K562 (cell line): ENCODE measurements around the gene CTDSPL2. TPM values are rescaled to one million over a fixed set of nuclear protein-coding genes. Genes with fewer than 3 reads are reported as not detected.
A peak's percentile ranks its signal among the peaks of the same experiment; 100 is the strongest.

ENCODE experiments used
- CAMTA2 ChIP-seq: fragments of 250-450 bp; sonication (Bioruptor Pico); conservative IDR thresholded peaks from 2 replicates; pipeline ENCODE4 v1.5.1; 2022
- CBFA2T2 ChIP-seq: fragments of 450-650 bp; conservative IDR thresholded peaks from 2 replicates; pipeline ENCODE4 v1.6.1; 2017; ENCODE audit warnings: mild to moderate bottlenecking
- COPS2 ChIP-seq: fragments of 450-650 bp; conservative IDR thresholded peaks from 2 replicates; pipeline ENCODE4 v1.6.1; 2016; ENCODE audit warnings: mild to moderate bottlenecking, moderate library complexity
- ETV1 ChIP-seq: fragments of 450-650 bp; conservative IDR thresholded peaks from 2 replicates; pipeline ENCODE4 v1.6.1; 2016; ENCODE audit warnings: missing genetic modification characterization, control low read depth, low read depth, missing compliant biosample characterization
- KDM4B ChIP-seq, 2 experiments: fragments of 450-650 bp in 1 of 2; sonication (generic) in 1 of 2; IDR thresholded peaks; 2 replicates each; pipeline ENCODE4 v1.6.1; 2016 to 2017; ENCODE audit warnings: borderline replicate concordance in 2 of 2, antibody characterized with exemption in 1 of 2, low read depth in 1 of 2, mild to moderate bottlenecking in 1 of 2
- KLF10 ChIP-seq: fragments of 250-450 bp; sonication (Bioruptor Pico); IDR thresholded peaks from 2 replicates; pipeline ENCODE4 v1.6.1; 2021; ENCODE audit warnings: matching md5 sums
- MAFF ChIP-seq: IDR thresholded peaks from 2 replicates; pipeline ENCODE4 v1.6.1; 2012; ENCODE audit warnings: low read length, improper control_type of control experiment
- MTF1 ChIP-seq: fragments of 250-450 bp; sonication (Bioruptor Pico); IDR thresholded peaks from 2 replicates; pipeline ENCODE4 v1.9.0; 2021; ENCODE audit warnings: moderate library complexity, mild to moderate bottlenecking, inconsistent platforms, borderline replicate concordance
- PCBP2 ChIP-seq: fragments of 200-400 bp; formaldehyde crosslinking; IDR thresholded peaks from 2 replicates; pipeline ENCODE4 v1.6.1; 2018; ENCODE audit warnings: low read length, low read depth, mild to moderate bottlenecking, moderate library complexity; ENCODE audit not compliant: poor library complexity, severe bottlenecking
- RBM39 ChIP-seq: fragments of 200-400 bp; formaldehyde crosslinking; optimal IDR thresholded peaks from 2 replicates; pipeline ENCODE3; 2018; ENCODE audit warnings: low read depth, low read length
- SP1 ChIP-seq: sonication (generic); formaldehyde crosslinking; IDR thresholded peaks from 2 replicates; pipeline ENCODE4 v1.8.1; 2022; ENCODE audit warnings: mild to moderate bottlenecking, missing genetic modification reagents
- TAF15 ChIP-seq: fragments of 200-400 bp; formaldehyde crosslinking; IDR thresholded peaks from 2 replicates; pipeline ENCODE4 v1.6.1; 2017; ENCODE audit warnings: mild to moderate bottlenecking, low read depth, low read length, moderate library complexity
- TBP ChIP-seq: optimal IDR thresholded peaks from 2 replicates; pipeline ENCODE3; 2011; ENCODE audit warnings: low read depth, low read length, improper control_type of control experiment
- TSC22D4 ChIP-seq: fragments of 450-650 bp; IDR thresholded peaks from 2 replicates; pipeline ENCODE4 v1.6.1; 2016; ENCODE audit warnings: missing genetic modification characterization, missing biosample characterization, control low read depth
- ZC3H8 ChIP-seq: fragments of 450-650 bp; IDR thresholded peaks from 2 replicates; pipeline ENCODE4 v1.6.1; 2017
- ZNF146 ChIP-seq: IDR thresholded peaks from one replicate; pipeline ENCODE4 v1.6.1; 2018; ENCODE audit warnings: missing compliant biosample characterization; ENCODE audit not compliant: unreplicated experiment
- ZNF232 ChIP-seq: sonication (generic); formaldehyde crosslinking; IDR thresholded peaks from 2 replicates; pipeline ENCODE4 v1.8.0; 2022; ENCODE audit warnings: mild to moderate bottlenecking, missing genetic modification reagents
- ZNF24 ChIP-seq: fragments of 450-650 bp; IDR thresholded peaks from 2 replicates; pipeline ENCODE4 v1.6.1; 2016
- ZNF41 ChIP-seq: fragments of 250-450 bp; sonication (Bioruptor Pico); conservative IDR thresholded peaks from 2 replicates; pipeline ENCODE4 v1.4.0; 2020; ENCODE audit warnings: mild to moderate bottlenecking
- ZNF644 ChIP-seq: fragments of 200-800 bp; sonication (Bioruptor generic); IDR thresholded peaks from 2 replicates; pipeline ENCODE4 v1.6.1; 2016; ENCODE audit warnings: low read depth, missing genetic modification characterization, missing compliant biosample characterization
- polyA plus RNA-seq, 8 experiments: library from polyadenylated mRNA; depleted of rRNA in 4 of 8; stranded (reverse) in 5 of 8; unstranded in 3 of 8; fragments of >200 nt; fragmentation: Nextera tagmentation in 2 of 8; fragmentation: Illumina TruSeq in 1 of 8; extraction: Ambion mirVana in 2 of 8; extraction: Trizol in 1 of 8; gene quantifications; 2 replicates each; pipeline versions ENCODE4 v1.2.1 to v1.2.3, GENCODE V29; 2011 to 2014; ENCODE audit warnings: inconsistent platforms in 1 of 8, missing spikeins in 1 of 8
- total RNA-seq, 7 experiments: library from RNA; depleted of rRNA in 6 of 7; stranded (reverse); fragments of >200 nt in 6 of 7; fragmentation: Illumina TruSeq in 2 of 7; extraction: Trizol in 2 of 7; gene quantifications; 2 replicates each; pipeline versions ENCODE4 v1.2.1 to v1.2.3, GENCODE V29; 2011 to 2021; ENCODE audit warnings: low replicate concordance in 1 of 7
- TF ChIP-seq, protein P1 (sequence below): fragments of 450-650 bp; formaldehyde crosslinking; IDR thresholded peaks from 2 replicates; pipeline ENCODE4 v1.4.0; 2022; ENCODE audit warnings: missing genetic modification characterization
- TF ChIP-seq, protein P2 (sequence below): IDR thresholded peaks from 2 replicates; pipeline ENCODE4 v1.6.1; 2014; ENCODE audit warnings: antibody characterized with exemption
- TF ChIP-seq, protein P3 (sequence below): fragments of 250-450 bp; sonication (Bioruptor Pico); IDR thresholded peaks from 2 replicates; pipeline ENCODE4 v1.4.0; 2020; ENCODE audit warnings: borderline replicate concordance
- TF ChIP-seq, protein P4 (sequence below): fragments of 450-650 bp; IDR thresholded peaks from 2 replicates; pipeline ENCODE4 v1.6.1; 2017; ENCODE audit warnings: antibody characterized with exemption

Gene CTDSPL2
- total and polyA plus RNA-seq, 9 of the 15 experiments (the other 6 are each of a cell fraction or from before 2014, with no cell fraction given) = 16.8 to 79.0 (median 53.1) TPM

DNA sequence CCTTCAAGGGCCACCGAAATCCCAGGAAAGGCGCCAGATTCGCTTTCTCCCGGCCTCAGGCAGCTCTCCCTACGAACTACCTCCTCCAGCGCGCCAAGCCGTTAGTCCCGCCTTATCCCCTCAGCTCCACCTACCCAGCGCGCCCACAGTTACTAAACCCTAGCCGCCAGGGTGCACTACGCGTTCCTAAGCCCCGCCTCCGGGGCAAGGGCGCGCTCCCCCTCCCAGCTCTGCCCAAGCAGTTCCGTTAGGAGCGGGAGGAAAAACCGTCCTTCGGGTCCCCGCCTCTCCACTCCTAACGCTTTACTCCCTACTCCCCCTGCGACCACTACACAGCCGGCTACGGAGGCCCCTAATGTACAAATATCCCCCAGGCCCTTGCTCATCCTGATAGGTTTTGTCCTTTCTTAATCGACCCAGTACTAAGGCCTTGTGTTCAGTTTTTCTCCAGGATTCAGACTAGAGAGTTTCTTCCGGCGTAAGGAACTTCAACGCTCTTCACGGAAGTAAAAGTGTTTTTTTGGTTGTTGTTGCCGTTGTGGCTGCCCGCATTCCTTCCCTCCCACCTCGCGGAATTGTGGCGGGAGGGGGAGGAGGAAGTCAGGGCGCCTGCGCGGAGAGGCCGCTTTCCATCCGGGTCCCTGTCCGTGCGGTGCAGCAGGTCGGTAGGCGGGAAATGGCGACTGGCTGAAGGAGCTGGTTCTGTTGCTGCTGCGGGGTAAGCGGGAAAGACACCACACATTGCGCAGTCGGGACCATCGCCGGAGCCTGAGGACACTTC is at the start of gene CTDSPL2 (continued):
- TF ChIP-seq CBFA2T2 = no peak
- TF ChIP-seq TSC22D4 (tag) = no peak
- TF ChIP-seq ZNF24 = peak; percentile 59; the same call in 1 of the 2 replicates
- TF ChIP-seq TBP = peak; percentile 75
- TF ChIP-seq, protein P1, sequence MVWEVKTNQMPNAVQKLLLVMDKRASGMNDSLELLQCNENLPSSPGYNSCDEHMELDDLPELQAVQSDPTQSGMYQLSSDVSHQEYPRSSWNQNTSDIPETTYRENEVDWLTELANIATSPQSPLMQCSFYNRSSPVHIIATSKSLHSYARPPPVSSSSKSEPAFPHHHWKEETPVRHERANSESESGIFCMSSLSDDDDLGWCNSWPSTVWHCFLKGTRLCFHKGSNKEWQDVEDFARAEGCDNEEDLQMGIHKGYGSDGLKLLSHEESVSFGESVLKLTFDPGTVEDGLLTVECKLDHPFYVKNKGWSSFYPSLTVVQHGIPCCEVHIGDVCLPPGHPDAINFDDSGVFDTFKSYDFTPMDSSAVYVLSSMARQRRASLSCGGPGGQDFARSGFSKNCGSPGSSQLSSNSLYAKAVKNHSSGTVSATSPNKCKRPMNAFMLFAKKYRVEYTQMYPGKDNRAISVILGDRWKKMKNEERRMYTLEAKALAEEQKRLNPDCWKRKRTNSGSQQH (CRISPR knock-in tag) = no peak
- TF ChIP-seq ZNF146 = no peak
- no peak for TF ChIP-seq COPS2
- TF ChIP-seq KLF10 (CRISPR knock-in tag) = no peak
- no peak for TF ChIP-seq MTF1 (CRISPR knock-in tag)
- TF ChIP-seq MAFF = no peak
- no peak for TF ChIP-seq CAMTA2 (CRISPR knock-in tag)
- TF ChIP-seq KDM4B (IDR thresholded peaks at IDR 0.05; ENCODE audit: borderline replicate concordance in 2 of 2, low read depth in 1 of 2) = no peak
- TF ChIP-seq, protein P2, sequence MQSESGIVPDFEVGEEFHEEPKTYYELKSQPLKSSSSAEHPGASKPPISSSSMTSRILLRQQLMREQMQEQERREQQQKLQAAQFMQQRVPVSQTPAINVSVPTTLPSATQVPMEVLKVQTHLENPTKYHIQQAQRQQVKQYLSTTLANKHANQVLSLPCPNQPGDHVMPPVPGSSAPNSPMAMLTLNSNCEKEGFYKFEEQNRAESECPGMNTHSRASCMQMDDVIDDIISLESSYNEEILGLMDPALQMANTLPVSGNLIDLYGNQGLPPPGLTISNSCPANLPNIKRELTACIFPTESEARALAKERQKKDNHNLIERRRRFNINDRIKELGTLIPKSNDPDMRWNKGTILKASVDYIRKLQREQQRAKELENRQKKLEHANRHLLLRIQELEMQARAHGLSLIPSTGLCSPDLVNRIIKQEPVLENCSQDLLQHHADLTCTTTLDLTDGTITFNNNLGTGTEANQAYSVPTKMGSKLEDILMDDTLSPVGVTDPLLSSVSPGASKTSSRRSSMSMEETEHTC = no peak
- TF ChIP-seq PCBP2 = no peak
- peak; percentile 92 for TF ChIP-seq SP1
- TF ChIP-seq ZNF644 (tag) = 0 out of 2 replicates have a peak, but pooled peaks have one; percentile 40
- no peak for TF ChIP-seq TAF15
- TF ChIP-seq RBM39 = peak; percentile 17
- TF ChIP-seq ZNF232 (CRISPR knock-in tag) = no peak
- peak; percentile 85 for TF ChIP-seq ETV1
- TF ChIP-seq, protein P3, sequence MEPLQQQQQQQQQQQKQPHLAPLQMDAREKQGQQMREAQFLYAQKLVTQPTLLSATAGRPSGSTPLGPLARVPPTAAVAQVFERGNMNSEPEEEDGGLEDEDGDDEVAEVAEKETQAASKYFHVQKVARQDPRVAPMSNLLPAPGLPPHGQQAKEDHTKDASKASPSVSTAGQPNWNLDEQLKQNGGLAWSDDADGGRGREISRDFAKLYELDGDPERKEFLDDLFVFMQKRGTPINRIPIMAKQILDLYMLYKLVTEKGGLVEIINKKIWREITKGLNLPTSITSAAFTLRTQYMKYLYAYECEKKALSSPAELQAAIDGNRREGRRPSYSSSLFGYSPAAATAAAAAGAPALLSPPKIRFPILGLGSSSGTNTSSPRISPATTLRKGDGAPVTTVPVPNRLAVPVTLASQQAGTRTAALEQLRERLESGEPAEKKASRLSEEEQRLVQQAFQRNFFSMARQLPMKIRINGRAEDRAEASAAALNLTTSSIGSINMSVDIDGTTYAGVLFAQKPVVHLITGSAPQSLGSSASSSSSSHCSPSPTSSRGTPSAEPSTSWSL (CRISPR knock-in tag) = no peak
- TF ChIP-seq, protein P4, sequence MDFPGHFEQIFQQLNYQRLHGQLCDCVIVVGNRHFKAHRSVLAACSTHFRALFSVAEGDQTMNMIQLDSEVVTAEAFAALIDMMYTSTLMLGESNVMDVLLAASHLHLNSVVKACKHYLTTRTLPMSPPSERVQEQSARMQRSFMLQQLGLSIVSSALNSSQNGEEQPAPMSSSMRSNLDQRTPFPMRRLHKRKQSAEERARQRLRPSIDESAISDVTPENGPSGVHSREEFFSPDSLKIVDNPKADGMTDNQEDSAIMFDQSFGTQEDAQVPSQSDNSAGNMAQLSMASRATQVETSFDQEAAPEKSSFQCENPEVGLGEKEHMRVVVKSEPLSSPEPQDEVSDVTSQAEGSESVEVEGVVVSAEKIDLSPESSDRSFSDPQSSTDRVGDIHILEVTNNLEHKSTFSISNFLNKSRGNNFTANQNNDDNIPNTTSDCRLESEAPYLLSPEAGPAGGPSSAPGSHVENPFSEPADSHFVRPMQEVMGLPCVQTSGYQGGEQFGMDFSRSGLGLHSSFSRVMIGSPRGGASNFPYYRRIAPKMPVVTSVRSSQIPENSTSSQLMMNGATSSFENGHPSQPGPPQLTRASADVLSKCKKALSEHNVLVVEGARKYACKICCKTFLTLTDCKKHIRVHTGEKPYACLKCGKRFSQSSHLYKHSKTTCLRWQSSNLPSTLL = no peak
- TF ChIP-seq ZNF41 (CRISPR knock-in tag) = no peak
- no peak for TF ChIP-seq ZC3H8
